GM18867 (cell line): ENCODE data around the gene CHRNE.
A peak's percentile ranks its signal among the peaks of the same experiment; 100 is the strongest.

Source experiments
- ATAC-seq: cut with Tn5 transposase; IDR thresholded peaks from one replicate; pipeline ENCODE4 v1.9.1; 2021; ENCODE audit warnings: mild to moderate bottlenecking, moderate library complexity; ENCODE audit not compliant: unreplicated experiment

Gene CHRNE

GRCh38 chr17:4903051-4903818 is at the start of gene CHRNE:
CHRNE (minus strand) TSS chr17:4903098; CDS start chr17:4903063, 35 bp downstream.
- peak; percentile 39 for ATAC-seq

DNA sequence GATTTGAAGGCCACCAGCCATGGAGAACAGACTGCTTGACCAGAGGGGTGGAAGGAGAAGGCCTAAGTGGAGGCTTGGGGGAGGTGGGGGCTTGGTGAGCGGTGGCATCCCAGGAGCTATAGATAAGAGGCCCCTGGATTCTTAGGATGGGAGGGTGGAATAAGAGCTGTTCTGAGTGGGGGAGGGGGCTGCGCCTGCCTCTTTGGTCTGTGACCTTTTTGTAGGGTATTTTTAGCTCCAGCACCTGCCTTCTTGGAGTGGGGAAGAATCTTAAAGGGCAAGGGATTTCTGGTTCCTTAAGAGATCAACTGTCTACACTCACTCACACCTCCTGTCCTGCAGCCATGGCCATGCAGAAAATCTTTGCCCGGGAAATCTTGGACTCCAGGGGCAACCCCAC is 48.6 kb upstream of the CHRNE start:
- no peak for ATAC-seq

GRCh38 chr17:4950746-4951204 is 47.9 kb upstream of the CHRNE start, which contains the start of gene ENO3:
ENO3 (plus strand) TSS chr17:4951119; CDS start chr17:4951830, 711 bp downstream.
- no peak for ATAC-seq

DNA sequence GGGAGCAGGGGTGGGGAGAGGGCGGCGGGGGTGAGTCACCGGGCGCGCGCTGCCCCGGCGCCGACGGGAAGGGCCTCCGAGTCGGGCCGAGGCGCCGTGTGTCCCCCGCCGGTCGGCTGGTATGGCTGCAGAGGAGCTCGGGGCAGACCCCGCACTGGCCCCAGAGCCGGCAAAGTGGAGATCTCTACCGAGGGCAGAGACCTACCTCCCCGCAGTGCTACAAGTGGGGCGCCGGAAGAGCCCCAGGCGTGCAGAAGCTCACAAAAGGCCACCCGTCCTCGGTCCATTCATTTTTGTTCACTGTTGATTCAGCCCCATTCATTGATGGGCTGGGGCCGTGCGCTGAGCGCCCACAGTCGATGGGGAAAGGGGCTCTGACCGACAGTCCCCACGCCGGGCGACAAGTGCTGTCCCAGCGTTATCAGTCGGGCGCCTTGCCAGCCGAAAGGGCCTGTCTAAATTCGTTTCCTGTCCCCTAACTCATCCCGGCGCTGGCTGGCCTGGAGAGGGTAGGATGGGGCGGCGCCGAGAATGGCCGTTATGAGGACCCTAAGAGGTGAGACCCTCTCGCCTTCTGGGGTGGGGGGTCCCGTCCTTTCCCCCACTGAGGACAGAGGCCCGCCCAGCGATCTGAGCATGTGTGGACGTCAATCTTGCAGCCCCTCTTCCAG is 47.3 kb upstream of the CHRNE start:
- ATAC-seq: peak; percentile 2

DNA sequence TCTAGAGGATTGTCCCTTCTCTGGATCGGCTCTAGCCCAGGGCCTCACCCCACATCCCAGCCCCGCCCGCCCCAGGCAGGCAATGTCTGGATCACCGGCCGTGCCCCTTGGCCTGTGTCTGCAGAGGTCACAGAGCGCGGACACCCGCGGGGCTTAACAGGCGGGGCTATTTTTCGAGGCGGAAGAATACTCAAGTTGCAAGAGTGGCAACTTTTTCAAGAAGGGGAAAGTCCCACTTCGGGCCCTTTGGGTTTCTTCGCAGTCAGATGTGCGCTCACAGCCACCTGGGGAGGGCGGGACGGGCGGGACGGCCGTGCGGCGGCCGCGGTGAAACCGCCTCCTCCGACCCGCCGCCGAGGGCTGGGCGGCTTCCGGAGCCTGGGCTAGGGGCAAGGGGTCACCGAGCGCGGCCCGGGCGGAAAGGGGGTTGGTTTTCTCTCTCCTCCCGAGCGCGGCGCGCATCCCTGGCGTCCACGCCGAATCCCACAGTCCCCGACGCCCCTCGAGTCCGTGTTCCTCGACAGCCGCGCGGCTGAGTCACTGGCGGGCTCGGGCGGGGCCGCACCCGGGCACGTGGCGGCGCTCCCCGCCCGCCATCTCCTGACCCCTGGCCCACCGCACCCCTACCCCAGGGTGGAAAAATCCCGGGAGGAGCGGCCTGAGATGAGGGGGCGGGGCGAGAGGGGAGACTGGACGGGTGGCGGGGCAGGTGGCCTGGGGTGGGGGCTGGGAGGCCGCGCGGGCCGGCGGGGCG is 46.6 kb upstream of the CHRNE start:
- peak; percentile 33 for ATAC-seq

DNA sequence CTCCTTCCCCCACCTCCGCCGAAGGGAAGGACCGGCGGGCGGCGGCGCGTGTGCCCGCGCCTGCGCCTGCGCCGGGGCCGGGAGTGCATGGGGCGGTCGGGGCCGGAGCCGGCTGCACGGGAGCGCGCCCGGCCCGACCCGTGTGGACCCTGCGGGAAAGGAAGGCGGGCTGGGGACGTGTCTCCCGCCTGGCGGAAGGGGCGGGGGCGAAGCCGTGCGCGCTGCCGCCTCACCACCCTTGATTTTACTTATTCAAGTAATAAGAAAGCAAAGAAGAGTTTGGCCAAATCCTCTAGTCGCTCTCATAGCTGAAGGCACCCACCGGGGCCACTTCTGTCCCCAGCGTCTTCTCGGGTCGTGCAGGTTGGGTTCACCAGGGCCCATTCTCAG is 46.0 kb upstream of the CHRNE start:
- ATAC-seq: peak; percentile 41

GRCh38 chr17:4948166-4948930 is 45.5 kb upstream of the CHRNE start, which contains the start of gene PFN1:
PFN1 (minus strand) TSS chr17:4948530; CDS start chr17:4948394, 136 bp downstream.
- peak; percentile 19 for ATAC-seq

DNA sequence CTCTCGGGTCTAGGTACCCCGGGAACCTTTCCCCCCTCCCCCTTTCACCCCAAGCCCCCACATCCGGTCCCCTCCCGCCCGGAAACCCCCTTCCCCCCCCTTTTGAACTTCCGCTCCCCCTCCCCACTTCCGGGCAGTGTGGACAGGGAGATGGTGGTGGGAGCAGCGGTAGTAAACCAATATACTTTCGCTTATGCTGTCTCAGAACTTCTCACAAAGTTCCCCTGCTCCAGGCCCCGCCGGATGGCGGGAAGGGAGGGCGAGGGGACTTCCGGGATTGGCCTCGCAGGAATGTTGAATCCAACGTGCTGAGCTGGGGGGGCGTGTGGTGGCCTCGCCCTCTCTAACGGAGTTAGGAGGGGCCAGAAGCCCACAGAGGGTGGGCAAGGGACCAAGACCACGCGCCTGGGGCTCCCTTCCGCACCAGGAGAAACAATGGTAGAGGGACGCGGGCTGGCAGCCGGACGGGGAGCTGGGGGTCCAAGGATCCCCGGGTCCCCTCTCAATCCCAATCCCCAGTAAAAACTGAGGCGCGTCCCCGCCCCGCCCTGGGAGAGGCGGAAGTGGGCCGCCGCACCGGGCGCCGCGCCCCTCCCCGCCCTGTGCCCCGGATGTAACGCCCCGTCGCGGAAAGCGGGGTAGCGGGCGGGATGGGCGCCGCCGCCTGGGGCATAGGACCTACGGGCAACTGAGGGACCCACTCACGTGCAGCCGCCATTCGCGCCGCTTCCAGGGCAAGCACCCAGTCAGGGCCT is 44.7 kb upstream of the CHRNE start:
- ATAC-seq: peak; percentile 15

DNA sequence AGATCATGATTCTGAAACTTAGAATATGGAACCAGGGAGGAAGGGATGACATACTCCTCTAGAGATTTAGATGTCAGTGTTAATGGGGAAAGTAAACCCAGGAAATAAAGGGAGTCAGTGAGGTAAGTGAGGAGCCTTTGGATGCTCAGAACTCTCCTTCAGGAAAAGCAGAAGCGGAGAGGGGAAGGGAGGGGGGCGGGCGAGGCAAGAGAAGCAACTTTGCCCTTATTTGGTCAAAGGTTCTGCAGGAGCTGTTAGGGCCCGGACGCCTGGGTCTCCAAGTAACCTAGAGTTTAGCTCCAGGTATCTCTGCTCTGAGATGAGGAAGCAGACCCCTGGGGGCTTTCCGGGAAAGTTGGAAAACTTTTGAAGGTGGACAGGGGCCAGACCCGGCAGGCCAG is 44.1 kb upstream of the CHRNE start:
- no peak for ATAC-seq

- ATAC-seq: no peak
Observed at GRCh38 chr17:4946312-4946976, 43.5 kb upstream of the CHRNE start.

DNA sequence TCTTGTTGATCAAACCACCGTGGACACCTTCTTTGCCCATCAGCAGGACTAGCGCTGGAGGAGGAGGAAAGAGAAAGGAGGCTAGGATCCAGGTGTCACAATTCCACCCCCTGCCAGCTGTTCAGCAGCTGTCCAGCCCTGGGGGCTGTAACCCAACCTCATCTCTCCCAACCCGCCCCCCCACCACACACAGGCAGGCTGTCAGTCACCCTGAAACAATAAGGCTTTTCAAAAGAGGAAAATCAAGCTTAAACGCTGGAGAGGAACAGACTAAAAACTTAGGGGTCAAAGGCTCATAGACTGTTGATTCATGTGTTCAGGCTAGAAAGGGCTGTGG is 43.0 kb upstream of the CHRNE start:
- ATAC-seq: no peak

DNA sequence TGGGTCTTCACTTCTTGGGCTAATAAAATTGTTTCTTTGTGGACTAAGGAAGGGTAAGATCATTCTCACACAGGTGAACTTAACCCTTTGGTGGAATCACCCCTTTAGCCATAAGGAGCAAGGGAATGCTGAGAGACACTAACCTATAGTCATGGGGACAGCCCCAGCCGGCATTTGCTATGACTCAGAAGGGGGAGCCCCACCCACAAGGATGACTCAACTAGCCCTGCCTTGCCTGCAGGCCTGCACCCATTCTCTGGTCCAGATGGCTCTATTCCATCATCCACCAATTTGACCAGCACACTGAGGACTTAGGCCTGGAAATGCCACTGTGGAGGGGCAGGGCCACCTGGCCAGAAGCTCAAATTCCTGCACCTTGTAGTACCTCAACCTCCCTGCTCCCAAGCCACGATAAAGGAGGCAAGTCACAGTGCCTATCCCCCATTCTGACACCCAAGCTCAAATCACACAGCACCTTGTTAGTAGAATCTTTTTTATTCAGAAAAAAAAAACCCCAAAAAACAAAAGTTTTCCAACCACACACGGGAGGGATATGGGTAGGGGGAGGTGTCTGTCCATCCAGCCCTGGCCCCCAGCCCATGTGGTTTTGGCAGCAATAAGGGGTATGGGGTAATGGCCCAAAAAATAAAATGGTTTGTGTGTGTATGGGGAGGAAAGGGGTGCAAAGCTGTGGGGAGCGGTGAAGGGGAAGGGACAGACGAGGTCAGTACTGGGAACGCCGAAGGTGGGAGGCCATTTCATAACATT is 42.5 kb upstream of the CHRNE start:
- no peak for ATAC-seq

- ATAC-seq: no peak
Observed at GRCh38 chr17:4944554-4945175, 41.8 kb upstream of the CHRNE start.

DNA sequence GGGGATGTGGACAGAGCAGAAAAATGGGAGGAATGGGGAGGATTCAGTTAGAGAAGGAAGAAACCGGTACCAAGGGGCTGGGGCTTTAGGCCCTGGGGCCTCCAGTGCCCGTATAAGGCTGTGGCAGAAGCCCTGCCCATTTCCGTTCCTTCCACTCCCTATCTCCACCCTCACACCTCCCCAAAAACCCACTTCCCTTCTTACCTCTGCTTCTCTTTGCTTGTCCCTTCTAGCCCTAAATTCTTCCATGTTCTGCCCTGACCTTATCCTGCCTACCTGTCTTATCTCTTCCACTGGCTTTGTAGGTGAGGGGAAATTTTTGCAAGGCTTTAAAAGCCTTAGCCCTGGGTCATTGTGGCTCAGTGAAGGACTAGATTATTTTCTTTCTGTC is 41.3 kb upstream of the CHRNE start:
- no peak for ATAC-seq

DNA sequence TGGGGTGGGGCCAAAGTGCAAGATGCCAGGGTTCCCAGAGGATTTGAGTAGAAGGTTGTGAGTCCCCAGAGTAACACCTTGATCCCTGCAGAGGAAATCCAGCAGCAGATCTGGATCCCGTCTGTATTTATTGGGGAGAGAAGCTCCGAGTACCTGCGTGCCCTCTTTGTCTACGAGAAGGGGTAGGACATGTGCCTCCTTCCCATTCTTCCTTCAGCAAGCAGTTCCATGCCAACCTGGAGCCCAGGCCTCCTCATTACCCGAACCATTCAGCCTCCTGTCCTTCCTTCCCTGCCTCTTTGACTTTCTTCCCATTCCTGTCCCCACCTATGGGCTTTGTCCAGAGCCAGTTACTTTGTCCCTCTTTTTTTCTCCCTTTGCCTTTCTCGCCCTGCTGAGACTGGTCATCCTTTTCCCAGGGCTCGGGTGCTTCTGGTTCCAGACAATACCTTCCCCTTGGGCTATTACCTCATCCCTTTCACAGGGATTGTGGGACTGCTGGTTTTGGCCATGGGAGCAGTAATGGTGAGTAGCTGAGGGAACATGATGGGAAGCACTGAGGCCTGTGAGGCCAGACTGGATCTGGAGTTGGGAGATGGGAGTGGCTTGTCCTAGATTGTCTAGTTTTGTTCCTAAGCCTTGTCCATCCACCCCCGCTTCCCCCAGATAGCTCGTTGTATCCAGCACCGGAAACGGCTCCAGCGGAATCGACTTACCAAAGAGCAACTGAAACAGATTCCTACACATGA is 40.0 kb upstream of the CHRNE start:
- ATAC-seq: no peak

GRCh38 chr17:4941319-4941610 is 38.4 kb upstream of the CHRNE start:
- ATAC-seq: no peak

DNA sequence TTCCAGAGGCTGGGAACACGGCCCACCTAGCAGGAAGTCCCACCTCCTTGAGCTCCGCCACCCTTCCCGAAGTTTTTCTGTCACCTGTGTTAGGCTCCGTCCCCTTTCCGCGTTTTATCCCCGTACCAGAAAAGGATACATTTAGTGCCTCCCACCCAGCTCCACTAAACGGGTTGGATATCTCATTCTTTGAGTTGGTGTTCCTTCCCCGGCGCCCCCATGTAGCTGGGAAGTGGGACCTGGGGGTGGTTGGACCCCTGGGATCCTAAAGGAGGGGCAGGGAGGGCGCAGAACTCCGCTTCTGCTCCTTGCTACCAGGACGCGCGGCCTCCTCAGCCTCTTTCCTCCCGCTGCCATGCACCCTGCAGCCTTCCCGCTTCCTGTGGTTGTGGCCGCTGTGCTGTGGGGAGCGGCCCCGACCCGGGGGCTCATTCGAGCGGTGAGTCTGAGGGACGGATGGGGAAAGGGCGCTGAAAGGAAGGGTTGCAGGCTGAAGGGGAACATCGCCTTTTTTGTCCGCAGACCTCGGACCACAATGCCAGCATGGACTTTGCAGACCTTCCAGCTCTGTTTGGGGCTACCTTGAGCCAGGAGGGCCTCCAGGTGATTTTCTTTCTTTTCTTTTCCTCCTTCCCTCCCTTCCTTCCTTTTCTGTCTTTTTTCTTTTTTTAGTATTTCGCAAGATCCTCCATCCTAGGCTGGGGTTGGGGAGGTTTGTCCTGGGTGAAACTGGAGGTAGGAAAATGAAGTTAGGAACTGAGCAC is 37.8 kb upstream of the CHRNE start:
- no peak for ATAC-seq
